Measurements from ENCODE around the gene PITPNC1.

- TF ChIP-seq CTCF (conservative IDR thresholded peaks at IDR 0.05; ENCODE audit: low read depth, low read length) (no peak), EZH2 (IDR thresholded peaks at IDR 0.05; ENCODE audit: borderline replicate concordance, low read depth, low read length, poor library complexity, severe bottlenecking) (no peak)
These were observed 340.1 kb downstream of the PITPNC1 start for GRCh38 chr17:67717192-67717623.

Data from A673 (cell line).